ENCODE measurements around the gene MAML2.
A peak's percentile ranks its signal among the peaks of the same experiment; 100 is the strongest.

MAML2 gene

GRCh38 chr11:96232132-96232531 lies 110.9 kb downstream of the MAML2 start:
- DNase-seq, result no peak

- DNase-seq, result no peak
Observed at GRCh38 chr11:96230686-96231085, 112.3 kb downstream of the MAML2 start.

GRCh38 chr11:96229354-96229977 lies 113.5 kb downstream of the MAML2 start:
- no peak for DNase-seq

- no peak for DNase-seq
Observed at GRCh38 chr11:96228910-96229309, 114.1 kb downstream of the MAML2 start.

GRCh38 chr11:96228473-96228891 lies 114.5 kb downstream of the MAML2 start:
- no peak for DNase-seq

GRCh38 chr11:96227244-96227643 lies 115.8 kb downstream of the MAML2 start:
- DNase-seq, result no peak

GRCh38 chr11:96223083-96223482 lies 119.9 kb downstream of the MAML2 start:
- no peak for DNase-seq

GRCh38 chr11:96222102-96222501 lies 120.9 kb downstream of the MAML2 start:
- DNase-seq, result peak; percentile 60

- DNase-seq, result no peak
Observed at GRCh38 chr11:96221244-96222070, 121.5 kb downstream of the MAML2 start.

- DNase-seq, result peak; percentile 61
Observed at GRCh38 chr11:96219981-96220623, 122.9 kb downstream of the MAML2 start.

- DNase-seq, result peak; percentile 26
Observed at GRCh38 chr11:96218901-96219300, 124.1 kb downstream of the MAML2 start.

- no peak for DNase-seq
Observed at GRCh38 chr11:96218006-96218405, 125.0 kb downstream of the MAML2 start.

- DNase-seq, result no peak
Observed at GRCh38 chr11:96217206-96217605, 125.8 kb downstream of the MAML2 start.

- DNase-seq, result no peak
Observed at GRCh38 chr11:96215826-96216225, 127.2 kb downstream of the MAML2 start.

- peak; percentile 84 for DNase-seq
Observed at GRCh38 chr11:96215110-96215782, 127.7 kb downstream of the MAML2 start.

GRCh38 chr11:96214777-96215109 lies 128.3 kb downstream of the MAML2 start:
- no peak for DNase-seq

GRCh38 chr11:96213500-96213899 lies 129.5 kb downstream of the MAML2 start:
- DNase-seq, result peak; percentile 40

- DNase-seq, result no peak
Observed at GRCh38 chr11:96211436-96211835, 131.6 kb downstream of the MAML2 start.

- peak; percentile 79 for DNase-seq
Observed at GRCh38 chr11:96207459-96208449, 135.2 kb downstream of the MAML2 start.

- no peak for DNase-seq
Observed at GRCh38 chr11:96206955-96207354, 136.0 kb downstream of the MAML2 start.

GRCh38 chr11:96205460-96205809 lies 137.6 kb downstream of the MAML2 start:
- DNase-seq, result peak; percentile 94

Data from NCI-H69 (cell line).